IMR-90 (cell line): ENCODE data around the gene RGS12. TPM values are rescaled to one million over a fixed set of nuclear protein-coding genes. Genes with fewer than 3 reads are reported as not detected.

ENCODE experiments used
- ATAC-seq: fragments of 200-7000 bp; cut with Tn5 transposase; 2 replicates; pipeline ENCODE4 v1.9.1; 2020; ENCODE audit warnings: low read depth, mild to moderate bottlenecking, moderate library complexity
- BruUV-seq: library from RNA; stranded (reverse); fragments of 400-500 nt; replicated peaks from 2 replicates; lab custom pipeline; 2021; lab: Mats Ljungman, UMichigan
- CTCF ChIA-PET: fragments of 300-600 bp; formaldehyde crosslinking; extraction: SDS; loops from one replicate; lab custom pipeline; 2021; ENCODE audit warnings: antibody characterized with exemption; lab: Yijun Ruan, JAX
- POLR2A ChIA-PET: fragments of 300-600 bp; sonication (Branson Sonifier 250); formaldehyde crosslinking; loops from one replicate; lab custom pipeline; 2022; ENCODE audit warnings: antibody characterized with exemption; ENCODE audit not compliant: unreplicated experiment; lab: Charles Lee
- DNase-seq: peaks from one replicate; pipeline ENCODE4 v3.0.0; 2013
- H2AFZ ChIP-seq: replicated peaks from 2 replicates; pipeline ENCODE3; 2013; ENCODE audit warnings: low read length, mild to moderate bottlenecking; ENCODE audit not compliant: poor library complexity
- H2AK5ac ChIP-seq: 2 replicates; pipeline ENCODE4 v1.6.1; 2013; ENCODE audit warnings: low read depth, low read length, inconsistent platforms
- H2AK9ac ChIP-seq: replicated peaks from 2 replicates; pipeline ENCODE3; 2013; ENCODE audit warnings: mild to moderate bottlenecking, low read depth, low read length, moderate library complexity; ENCODE audit not compliant: poor library complexity
- H2BK120ac ChIP-seq: 2 replicates; pipeline ENCODE4 v1.6.1; 2013; ENCODE audit warnings: low read depth, low read length, inconsistent platforms
- H2BK15ac ChIP-seq: 3 replicates; pipeline ENCODE4 v1.6.1; 2013; ENCODE audit warnings: low read depth, low read length, inconsistent platforms
- H2BK20ac ChIP-seq: 2 replicates; pipeline ENCODE4 v1.6.1; 2013; ENCODE audit warnings: low read depth, mild to moderate bottlenecking, inconsistent platforms, low read length, moderate library complexity
- H2BK5ac ChIP-seq: 2 replicates; pipeline ENCODE4 v1.6.1; 2013; ENCODE audit warnings: mild to moderate bottlenecking, low read depth, low read length, inconsistent platforms; ENCODE audit not compliant: poor library complexity, severe bottlenecking
- H3K14ac ChIP-seq: replicated peaks from 2 replicates; pipeline ENCODE4 v1.6.1; 2013; ENCODE audit warnings: low read depth, low read length, inconsistent platforms
- H3K18ac ChIP-seq: 2 replicates; pipeline ENCODE4 v1.6.1; 2013; ENCODE audit warnings: low read depth, low read length, control low read depth
- H3K23ac ChIP-seq: 2 replicates; pipeline ENCODE4 v1.6.1; 2013; ENCODE audit warnings: low read depth, low read length, inconsistent platforms
- H3K27ac ChIP-seq: 2 replicates; pipeline ENCODE4 v1.5.1; 2013; ENCODE audit warnings: mild to moderate bottlenecking, control low read depth, low read length; ENCODE audit not compliant: insufficient read depth
- H3K27me3 ChIP-seq: 2 replicates; pipeline ENCODE4 v1.6.1; 2013; ENCODE audit warnings: low read length; ENCODE audit not compliant: control insufficient read depth, insufficient read depth
- H3K36me3 ChIP-seq: 2 replicates; pipeline ENCODE4 v1.6.1; 2013; ENCODE audit warnings: low read length, mixed read lengths; ENCODE audit not compliant: control insufficient read depth, insufficient read depth
- H3K4ac ChIP-seq: 2 replicates; pipeline ENCODE4 v1.6.1; 2013; ENCODE audit warnings: low read depth, low read length, inconsistent platforms
- H3K4me1 ChIP-seq: 2 replicates; pipeline ENCODE4 v1.6.1; 2013; ENCODE audit warnings: low read length, mixed read lengths; ENCODE audit not compliant: control insufficient read depth, insufficient read depth
- H3K4me2 ChIP-seq: 2 replicates; pipeline ENCODE4 v1.6.1; 2013; ENCODE audit warnings: low read depth, mild to moderate bottlenecking, control low read depth, low read length, moderate library complexity
- H3K4me3 ChIP-seq: 2 replicates; pipeline ENCODE4 v1.5.1; 2013; ENCODE audit warnings: low read depth, mild to moderate bottlenecking, control low read depth, low read length, moderate library complexity; ENCODE audit not compliant: insufficient read depth
- H3K56ac ChIP-seq: 2 replicates; pipeline ENCODE4 v1.6.1; 2013; ENCODE audit warnings: low read length, inconsistent platforms; ENCODE audit not compliant: insufficient read depth; ENCODE audit errors: extremely low read depth
- H3K79me1 ChIP-seq, 2 experiments: 2 replicates each; pipeline ENCODE4 v1.6.1; 2013; ENCODE audit warnings: low read length in 2 of 2, inconsistent platforms in 1 of 2, low read depth in 1 of 2
- H3K9ac ChIP-seq: 2 replicates; pipeline ENCODE4 v1.6.1; 2013; ENCODE audit warnings: low read depth, low read length, control low read depth
- H3K9me1 ChIP-seq: 2 replicates; pipeline ENCODE4 v1.6.1; 2013; ENCODE audit warnings: low read length, inconsistent platforms; ENCODE audit not compliant: insufficient read depth
- H3K9me3 ChIP-seq: 2 replicates; pipeline ENCODE4 v1.6.1; 2013; ENCODE audit warnings: low read length; ENCODE audit not compliant: control insufficient read depth, insufficient read depth
- H4K20me1 ChIP-seq: 2 replicates; pipeline ENCODE4 v1.6.1; 2013; ENCODE audit warnings: low read length, inconsistent platforms; ENCODE audit not compliant: insufficient read depth
- H4K5ac ChIP-seq: 2 replicates; pipeline ENCODE4 v1.6.1; 2013; ENCODE audit warnings: mild to moderate bottlenecking, low read depth, low read length, control low read depth
- H4K8ac ChIP-seq, 2 experiments: 2 replicates each; pipeline ENCODE4 v1.6.1; 2013; ENCODE audit warnings: low read depth in 2 of 2, low read length in 2 of 2, control low read depth in 1 of 2, inconsistent platforms in 1 of 2
- H4K91ac ChIP-seq: 2 replicates; pipeline ENCODE4 v1.6.1; 2013; ENCODE audit warnings: low read depth, low read length, inconsistent platforms; ENCODE audit not compliant: insufficient read depth
- BHLHE40 ChIP-seq: fragments of 150-350 bp; IDR thresholded peaks from 2 replicates; pipeline ENCODE4 v1.6.1; 2016; ENCODE audit warnings: mild to moderate bottlenecking, low read depth, low read length
- CEBPB ChIP-seq: IDR thresholded peaks from 2 replicates; pipeline ENCODE4 v1.6.1; 2012; ENCODE audit warnings: low read depth, low read length, improper control_type of control experiment
- CHD1 ChIP-seq: IDR thresholded peaks from 2 replicates; pipeline ENCODE4 v1.6.1; 2012; ENCODE audit warnings: low read depth, low read length, improper control_type of control experiment
- FOS ChIP-seq: fragments of 150-350 bp; IDR thresholded peaks from 2 replicates; pipeline ENCODE4 v1.6.1; 2016; ENCODE audit warnings: low read depth, low read length
- MAFK ChIP-seq: IDR thresholded peaks from 2 replicates; pipeline ENCODE4 v1.6.1; 2012; ENCODE audit warnings: low read depth, low read length, improper control_type of control experiment
- MAZ ChIP-seq: IDR thresholded peaks from 2 replicates; pipeline ENCODE4 v1.6.1; 2012; ENCODE audit warnings: low read depth, mild to moderate bottlenecking, low read length, improper control_type of control experiment, moderate library complexity, borderline replicate concordance
- MXI1 ChIP-seq: IDR thresholded peaks from 2 replicates; pipeline ENCODE4 v1.6.1; 2012; ENCODE audit warnings: low read depth, mild to moderate bottlenecking, low read length, moderate library complexity, borderline replicate concordance
- NFE2L2 ChIP-seq: fragments of 150-350 bp; IDR thresholded peaks from 2 replicates; pipeline ENCODE4 v1.6.1; 2016; ENCODE audit warnings: low read depth, mild to moderate bottlenecking, low read length
- POLR2A ChIP-seq: IDR thresholded peaks from 2 replicates; pipeline ENCODE4 v1.6.1; 2012; ENCODE audit warnings: mild to moderate bottlenecking, low read depth, low read length
- RAD21 ChIP-seq: IDR thresholded peaks from 2 replicates; pipeline ENCODE4 v1.6.1; 2012; ENCODE audit warnings: low read length, improper control_type of control experiment
- RCOR1 ChIP-seq: IDR thresholded peaks from 2 replicates; pipeline ENCODE4 v1.6.1; 2012; ENCODE audit warnings: mild to moderate bottlenecking, low read length, improper control_type of control experiment; ENCODE audit not compliant: insufficient replicate concordance
- RFX5 ChIP-seq: IDR thresholded peaks from 2 replicates; pipeline ENCODE4 v1.8.0; 2012; ENCODE audit warnings: low read depth, mild to moderate bottlenecking, low read length, moderate library complexity
- SMC3 ChIP-seq: fragments of 150-350 bp; IDR thresholded peaks from 2 replicates; pipeline ENCODE4 v1.6.1; 2016; ENCODE audit warnings: low read depth, mild to moderate bottlenecking, antibody characterized with exemption, low read length, moderate library complexity
- WGBS, 2 experiments: methylation state at CpG; one replicate each; pipeline versions ENCODE4 v1.1.5 to v1.1.7; 2013; ENCODE audit warnings: missing lambda C conversion rate in 2 of 2; ENCODE audit not compliant: insufficient read length in 1 of 2; ENCODE audit errors: extremely low coverage in 2 of 2; 5-methylcytosine and 5-hydroxymethylcytosine counted together
- dilution Hi-C: fragments of 300-500 bp; cut with HindIII; formaldehyde crosslinking; loops from one replicate; pipeline ENCODE4 v1.14.3; 2018; ENCODE audit warnings: low sequenced_read_pairs; ENCODE audit not compliant: unreplicated experiment
- in situ Hi-C: fragments of 300-500 bp; cut with MboI; formaldehyde crosslinking; loops from 3 replicates; pipeline ENCODE4 v1.14.3; 2019; ENCODE audit warnings: low sequenced_read_pairs, inconsistent platforms, mixed read lengths
- intact Hi-C: fragments of 100-400 bp; cut with micrococcal nuclease; formaldehyde crosslinking; loops from 2 replicates; pipeline ENCODE4 v1.10.0; 2022
- polyA plus RNA-seq, 3 experiments: library from polyadenylated mRNA; depleted of rRNA; stranded (reverse); fragments of >200 nt; gene quantifications; 2 replicates each; pipeline ENCODE4 v1.2.3, GENCODE V29; 2012; ENCODE audit warnings: low replicate concordance in 1 of 3
- total RNA-seq: library from RNA; depleted of rRNA; stranded (reverse); fragments of >200 nt; gene quantifications from 2 replicates; pipeline ENCODE4 v1.2.3, GENCODE V29; 2012
- TF ChIP-seq, protein P1 (sequence below): fragments of 150-350 bp; IDR thresholded peaks from 2 replicates; pipeline ENCODE4 v1.6.1; 2017; ENCODE audit warnings: mild to moderate bottlenecking, antibody characterized with exemption, low read length, low read depth
- TF ChIP-seq, protein P2 (sequence below): conservative IDR thresholded peaks from 2 replicates; pipeline ENCODE4 v1.5.1; 2012; ENCODE audit warnings: mild to moderate bottlenecking, low read depth, low read length, improper control_type of control experiment
- TF ChIP-seq, protein P3 (sequence below): fragments of 150-350 bp; IDR thresholded peaks from 2 replicates; pipeline ENCODE4 v1.6.1; 2016; ENCODE audit warnings: low read depth, mild to moderate bottlenecking, low read length, moderate library complexity, borderline replicate concordance

Gene RGS12
- total and polyA plus RNA-seq, 2 of the 4 experiments (the other 2 are of a cell fraction), result 11.8 to 12.0 TPM

DNA sequence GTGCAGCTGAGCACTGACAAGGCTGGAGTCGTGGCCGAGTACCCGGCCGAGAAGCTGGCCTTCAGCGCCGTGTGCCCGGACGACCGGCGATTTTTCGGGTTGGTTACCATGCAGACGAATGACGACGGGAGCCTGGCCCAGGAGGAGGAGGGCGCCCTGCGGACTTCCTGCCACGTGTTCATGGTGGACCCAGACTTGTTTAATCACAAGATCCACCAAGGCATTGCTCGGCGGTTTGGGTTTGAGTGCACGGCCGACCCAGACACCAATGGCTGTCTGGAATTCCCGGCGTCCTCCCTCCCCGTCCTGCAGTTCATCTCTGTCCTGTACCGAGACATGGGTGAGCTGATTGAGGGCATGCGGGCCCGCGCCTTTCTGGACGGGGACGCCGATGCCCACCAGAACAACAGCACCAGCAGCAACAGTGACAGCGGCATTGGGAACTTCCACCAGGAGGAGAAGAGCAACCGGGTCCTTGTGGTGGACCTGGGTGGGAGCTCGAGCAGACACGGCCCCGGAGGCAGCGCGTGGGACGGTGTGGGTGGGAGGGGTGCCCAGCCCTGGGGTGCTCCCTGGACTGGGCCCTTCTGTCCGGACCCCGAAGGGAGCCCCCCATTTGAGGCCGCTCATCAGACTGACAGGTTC lies 24.3 kb downstream of the RGS12 start:
- POLR2A ChIA-PET, result no interaction called here
- H3K36me3 ChIP-seq, result peaks cover 23% of the 10 kb centered on the region
- no peak overlapping the region for H3K4ac ChIP-seq
- no TSS peak for BruUV-seq
- H4K20me1 ChIP-seq, result peaks cover 26% of the 10 kb centered on the region
- H3K9me3 ChIP-seq, result no peaks in the 10 kb centered on the region
- no peak for DNase-seq
- H3K27ac ChIP-seq, result no peak overlapping the region
- peaks cover 24% of the 10 kb centered on the region; the same call in 1 of the 2 replicates for H3K9me1 ChIP-seq
- no peak overlapping the region for H3K14ac ChIP-seq
- no peak overlapping the region for H3K23ac ChIP-seq
- no peak overlapping the region for H3K18ac ChIP-seq
- intact Hi-C loops, result no loop called here
- H2BK120ac ChIP-seq, result no peak overlapping the region
- H4K5ac ChIP-seq, result no peak overlapping the region
- WGBS, 2 experiments, result 98% methylated on average over 7 of the region's 42 CpGs; no CpG with 5 or more reads in 1 of the 2 experiments
- no peak overlapping the region for H4K91ac ChIP-seq
- H2BK5ac ChIP-seq, result no peak overlapping the region
- no peak overlapping the region for H2BK20ac ChIP-seq
- no peak overlapping the region for H2BK15ac ChIP-seq
- H3K27me3 ChIP-seq, result no peaks in the 10 kb centered on the region
- TF ChIP-seq RFX5, result no peak
- TF ChIP-seq, protein P1, sequence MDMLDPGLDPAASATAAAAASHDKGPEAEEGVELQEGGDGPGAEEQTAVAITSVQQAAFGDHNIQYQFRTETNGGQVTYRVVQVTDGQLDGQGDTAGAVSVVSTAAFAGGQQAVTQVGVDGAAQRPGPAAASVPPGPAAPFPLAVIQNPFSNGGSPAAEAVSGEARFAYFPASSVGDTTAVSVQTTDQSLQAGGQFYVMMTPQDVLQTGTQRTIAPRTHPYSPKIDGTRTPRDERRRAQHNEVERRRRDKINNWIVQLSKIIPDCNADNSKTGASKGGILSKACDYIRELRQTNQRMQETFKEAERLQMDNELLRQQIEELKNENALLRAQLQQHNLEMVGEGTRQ, result no peak
- TF ChIP-seq, protein P2, sequence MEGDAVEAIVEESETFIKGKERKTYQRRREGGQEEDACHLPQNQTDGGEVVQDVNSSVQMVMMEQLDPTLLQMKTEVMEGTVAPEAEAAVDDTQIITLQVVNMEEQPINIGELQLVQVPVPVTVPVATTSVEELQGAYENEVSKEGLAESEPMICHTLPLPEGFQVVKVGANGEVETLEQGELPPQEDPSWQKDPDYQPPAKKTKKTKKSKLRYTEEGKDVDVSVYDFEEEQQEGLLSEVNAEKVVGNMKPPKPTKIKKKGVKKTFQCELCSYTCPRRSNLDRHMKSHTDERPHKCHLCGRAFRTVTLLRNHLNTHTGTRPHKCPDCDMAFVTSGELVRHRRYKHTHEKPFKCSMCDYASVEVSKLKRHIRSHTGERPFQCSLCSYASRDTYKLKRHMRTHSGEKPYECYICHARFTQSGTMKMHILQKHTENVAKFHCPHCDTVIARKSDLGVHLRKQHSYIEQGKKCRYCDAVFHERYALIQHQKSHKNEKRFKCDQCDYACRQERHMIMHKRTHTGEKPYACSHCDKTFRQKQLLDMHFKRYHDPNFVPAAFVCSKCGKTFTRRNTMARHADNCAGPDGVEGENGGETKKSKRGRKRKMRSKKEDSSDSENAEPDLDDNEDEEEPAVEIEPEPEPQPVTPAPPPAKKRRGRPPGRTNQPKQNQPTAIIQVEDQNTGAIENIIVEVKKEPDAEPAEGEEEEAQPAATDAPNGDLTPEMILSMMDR, result no peak
- no peak for TF ChIP-seq SMC3
- TF ChIP-seq, protein P3, sequence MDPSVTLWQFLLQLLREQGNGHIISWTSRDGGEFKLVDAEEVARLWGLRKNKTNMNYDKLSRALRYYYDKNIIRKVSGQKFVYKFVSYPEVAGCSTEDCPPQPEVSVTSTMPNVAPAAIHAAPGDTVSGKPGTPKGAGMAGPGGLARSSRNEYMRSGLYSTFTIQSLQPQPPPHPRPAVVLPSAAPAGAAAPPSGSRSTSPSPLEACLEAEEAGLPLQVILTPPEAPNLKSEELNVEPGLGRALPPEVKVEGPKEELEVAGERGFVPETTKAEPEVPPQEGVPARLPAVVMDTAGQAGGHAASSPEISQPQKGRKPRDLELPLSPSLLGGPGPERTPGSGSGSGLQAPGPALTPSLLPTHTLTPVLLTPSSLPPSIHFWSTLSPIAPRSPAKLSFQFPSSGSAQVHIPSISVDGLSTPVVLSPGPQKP, result no peak
- TF ChIP-seq CEBPB, result no peak
- TF ChIP-seq BHLHE40, result no peak
- no peak for TF ChIP-seq MXI1
- no peak for TF ChIP-seq POLR2A
- no peak for TF ChIP-seq NFE2L2
- TF ChIP-seq RCOR1, result no peak
- TF ChIP-seq MAZ, result no peak
- no peak for TF ChIP-seq CHD1
- no peak for TF ChIP-seq FOS
- no peak for TF ChIP-seq MAFK
- TF ChIP-seq RAD21, result no peak
- CTCF ChIA-PET, result no interaction called here
- in situ Hi-C loops, result no loop called here
- H2AK5ac ChIP-seq, result no peak overlapping the region
- H2AFZ ChIP-seq, result no peak overlapping the region
- H3K9ac ChIP-seq, result no peak overlapping the region
- peaks cover 3% of the 10 kb centered on the region; the same call in 1 of the 2 replicates for H3K4me1 ChIP-seq
- no peak overlapping the region for H3K4me3 ChIP-seq
- H4K8ac ChIP-seq, result no peak overlapping the region
- no peak overlapping the region for H3K56ac ChIP-seq
- dilution Hi-C loops, result no loop called here
- H3K79me1 ChIP-seq, result peaks cover 39 to 88% of the 10 kb centered on the region in 2 experiments
- no peak overlapping the region for H3K4me2 ChIP-seq
- no peak for ATAC-seq
- H2AK9ac ChIP-seq, result peak overlapping the region; percentile 37
